PC-3 (cell line): Measurements from ENCODE around the gene SRRM3.

Source experiments
- EZH2 ChIP-seq: fragments of 300-600 bp; sonication (generic); IDR thresholded peaks from one replicate; pipeline ENCODE4 v1.6.1; 2017; ENCODE audit warnings: antibody characterized with exemption, mild to moderate bottlenecking, low read length; ENCODE audit not compliant: unreplicated experiment
- EZH2phosphoT487 ChIP-seq: fragments of 300-600 bp; sonication (generic); IDR thresholded peaks from 2 replicates; pipeline ENCODE4 v1.6.1; 2018; ENCODE audit warnings: mild to moderate bottlenecking, antibody characterized with exemption, low read length, borderline replicate concordance
- TF ChIP-seq, protein P1 (sequence below): fragments of 300-600 bp; sonication (generic); conservative IDR thresholded peaks from 2 replicates; pipeline ENCODE4 v1.5.1; 2017; ENCODE audit warnings: antibody characterized with exemption, low read depth, mild to moderate bottlenecking, low read length

DNA sequence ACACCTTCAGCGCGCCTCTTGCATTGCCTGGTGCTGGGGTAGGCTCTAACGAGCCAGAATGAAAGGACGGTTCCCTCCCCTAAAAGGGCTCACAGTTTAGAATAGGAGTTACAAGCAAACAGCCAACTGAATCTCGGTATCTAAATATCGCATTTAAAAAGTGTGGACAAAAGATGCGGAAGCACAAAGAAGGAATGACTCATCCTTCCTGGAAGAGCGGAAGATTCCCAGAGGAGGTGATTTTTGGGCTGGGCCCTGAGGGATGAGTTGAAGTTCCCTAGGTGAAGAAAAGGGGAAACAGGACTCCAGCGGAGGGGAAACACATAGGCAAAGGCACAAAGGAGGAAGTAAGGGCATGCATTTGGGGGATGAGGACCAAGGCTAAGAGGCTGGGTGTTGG, 29.9 kb downstream of the SRRM3 start:
- TF ChIP-seq, protein P1, sequence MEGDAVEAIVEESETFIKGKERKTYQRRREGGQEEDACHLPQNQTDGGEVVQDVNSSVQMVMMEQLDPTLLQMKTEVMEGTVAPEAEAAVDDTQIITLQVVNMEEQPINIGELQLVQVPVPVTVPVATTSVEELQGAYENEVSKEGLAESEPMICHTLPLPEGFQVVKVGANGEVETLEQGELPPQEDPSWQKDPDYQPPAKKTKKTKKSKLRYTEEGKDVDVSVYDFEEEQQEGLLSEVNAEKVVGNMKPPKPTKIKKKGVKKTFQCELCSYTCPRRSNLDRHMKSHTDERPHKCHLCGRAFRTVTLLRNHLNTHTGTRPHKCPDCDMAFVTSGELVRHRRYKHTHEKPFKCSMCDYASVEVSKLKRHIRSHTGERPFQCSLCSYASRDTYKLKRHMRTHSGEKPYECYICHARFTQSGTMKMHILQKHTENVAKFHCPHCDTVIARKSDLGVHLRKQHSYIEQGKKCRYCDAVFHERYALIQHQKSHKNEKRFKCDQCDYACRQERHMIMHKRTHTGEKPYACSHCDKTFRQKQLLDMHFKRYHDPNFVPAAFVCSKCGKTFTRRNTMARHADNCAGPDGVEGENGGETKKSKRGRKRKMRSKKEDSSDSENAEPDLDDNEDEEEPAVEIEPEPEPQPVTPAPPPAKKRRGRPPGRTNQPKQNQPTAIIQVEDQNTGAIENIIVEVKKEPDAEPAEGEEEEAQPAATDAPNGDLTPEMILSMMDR, result no peak
- TF ChIP-seq EZH2 (no peak), EZH2phosphoT487 (no peak)
